ENCODE results near the gene PRF1. TPM values are rescaled to one million over a fixed set of nuclear protein-coding genes. Genes with fewer than 3 reads are reported as not detected.

The PRF1 gene
- total and polyA plus RNA-seq, 5 donors: 0.81 to 2.9 (median 1.3) TPM

GRCh38 chr10:70600512-70601395 is 1.8 kb downstream of the PRF1 start:
- DNase-seq (peak in 1 of 3 donors; percentile 57), ATAC-seq (no peak)
- H3K9me3 ChIP-seq (ENCODE audit: control insufficient read depth, low read length): no peaks in the 10 kb centered on the region
- no peaks in the 10 kb centered on the region for H3K27me3 ChIP-seq (ENCODE audit: control insufficient read depth, insufficient read depth)
- no peak overlapping the region for H3K27ac ChIP-seq (ENCODE audit: low read length)
- no peak overlapping the region for H3K4me3 ChIP-seq (ENCODE audit: low read length)
- H3K4me1 ChIP-seq (ENCODE audit: control insufficient read depth, insufficient read depth, low read length): no peaks in the 10 kb centered on the region
- 95% methylated on average over 24 of the region's 24 CpGs for whole genome bisulfite sequencing
- intact Hi-C loops (cut with DNase I): loop anchor here in 1 of 4 donors (10.0 kb wide), 1 partner anchor 54 kb away; no protein-coding TSS in a partner anchor

DNA sequence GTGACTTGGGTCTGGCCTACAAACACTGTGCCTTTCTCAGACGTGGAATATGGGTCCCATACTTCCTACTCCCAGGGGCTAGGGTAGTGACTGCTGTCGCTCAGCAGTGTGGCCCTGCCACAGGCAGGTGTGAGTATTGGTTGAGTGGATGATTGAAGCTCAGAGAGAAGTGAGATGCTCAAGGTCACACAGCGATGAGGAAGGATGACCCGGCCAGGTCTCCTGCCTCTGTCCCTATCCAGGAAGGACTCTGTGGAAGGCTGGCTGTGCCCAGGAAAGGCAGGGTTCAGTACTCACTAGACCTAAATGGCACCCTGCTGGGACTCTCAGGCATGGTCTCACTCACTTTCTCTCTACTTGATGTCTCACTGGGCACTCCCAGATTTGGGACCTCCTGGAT is 2.8 kb downstream of the PRF1 start:
- no peak for ATAC-seq
- no peak overlapping the region for H3K4me3 ChIP-seq (ENCODE audit: low read length)

GRCh38 chr10:70599319-70599718 is 3.2 kb downstream of the PRF1 start:
- WGBS: 97% methylated on average over 8 of the region's 8 CpGs
- Histone ChIP-seq H3K27me3 (ENCODE audit: control insufficient read depth, insufficient read depth) (no peaks in the 10 kb centered on the region), H3K9me3 (ENCODE audit: control insufficient read depth, low read length) (no peaks in the 10 kb centered on the region), H3K4me3 (ENCODE audit: low read length) (no peak overlapping the region), H3K27ac (ENCODE audit: low read length) (no peak overlapping the region), H3K4me1 (ENCODE audit: control insufficient read depth, insufficient read depth, low read length) (no peaks in the 10 kb centered on the region)
- no peak for DNase-seq
- ATAC-seq: no peak
- intact Hi-C loops (cut with DNase I): no loop called here

More for the DNA sequence above, 2.8 kb downstream of the PRF1 start:
- no peaks in the 10 kb centered on the region for H3K4me1 ChIP-seq (ENCODE audit: control insufficient read depth, insufficient read depth, low read length)
- DNase-seq: no peak
- H3K27me3 ChIP-seq (ENCODE audit: control insufficient read depth, insufficient read depth): no peaks in the 10 kb centered on the region
- intact Hi-C loops (cut with DNase I): loop anchor here in 1 of 4 donors (10.0 kb wide), 1 partner anchor 55 kb away; no protein-coding TSS in a partner anchor
- no peaks in the 10 kb centered on the region for H3K9me3 ChIP-seq (ENCODE audit: control insufficient read depth, low read length)
- WGBS: 98% methylated on average over 4 of the region's 4 CpGs
- no peak overlapping the region for H3K27ac ChIP-seq (ENCODE audit: low read length)

DNA sequence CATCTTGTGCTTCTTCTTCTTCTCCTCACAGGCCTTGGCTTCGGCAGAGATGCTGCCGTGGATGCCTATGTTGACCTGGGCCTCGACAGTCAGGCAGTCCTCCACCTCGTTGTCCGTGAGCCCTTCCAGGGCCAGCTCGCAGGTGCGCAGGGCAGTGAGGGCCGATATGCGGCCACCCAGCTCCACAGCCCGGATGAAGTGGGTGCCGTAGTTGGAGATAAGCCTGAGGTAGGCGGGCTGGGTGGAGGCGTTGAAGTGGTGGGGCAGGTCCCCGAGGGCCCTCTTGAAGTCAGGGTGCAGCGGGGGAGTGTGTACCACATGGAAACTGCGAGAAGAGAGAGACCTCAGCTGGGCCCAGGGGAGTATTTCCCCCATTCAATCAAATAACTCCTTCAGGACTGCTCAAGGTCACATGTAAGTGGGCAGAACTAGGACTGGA is 3.7 kb downstream of the PRF1 start:
- Histone ChIP-seq H3K9me3 (ENCODE audit: control insufficient read depth, low read length) (no peaks in the 10 kb centered on the region), H3K27me3 (ENCODE audit: control insufficient read depth, insufficient read depth) (no peaks in the 10 kb centered on the region), H3K4me1 (ENCODE audit: control insufficient read depth, insufficient read depth, low read length) (no peaks in the 10 kb centered on the region), H3K4me3 (ENCODE audit: low read length) (no peak overlapping the region), H3K27ac (ENCODE audit: low read length) (no peak overlapping the region)
- DNase-seq (peak in 1 of 3 donors; percentile 38), ATAC-seq (no peak)
- intact Hi-C loops (cut with DNase I): no loop called here
- 91% methylated on average over 16 of the region's 16 CpGs for WGBS

DNA sequence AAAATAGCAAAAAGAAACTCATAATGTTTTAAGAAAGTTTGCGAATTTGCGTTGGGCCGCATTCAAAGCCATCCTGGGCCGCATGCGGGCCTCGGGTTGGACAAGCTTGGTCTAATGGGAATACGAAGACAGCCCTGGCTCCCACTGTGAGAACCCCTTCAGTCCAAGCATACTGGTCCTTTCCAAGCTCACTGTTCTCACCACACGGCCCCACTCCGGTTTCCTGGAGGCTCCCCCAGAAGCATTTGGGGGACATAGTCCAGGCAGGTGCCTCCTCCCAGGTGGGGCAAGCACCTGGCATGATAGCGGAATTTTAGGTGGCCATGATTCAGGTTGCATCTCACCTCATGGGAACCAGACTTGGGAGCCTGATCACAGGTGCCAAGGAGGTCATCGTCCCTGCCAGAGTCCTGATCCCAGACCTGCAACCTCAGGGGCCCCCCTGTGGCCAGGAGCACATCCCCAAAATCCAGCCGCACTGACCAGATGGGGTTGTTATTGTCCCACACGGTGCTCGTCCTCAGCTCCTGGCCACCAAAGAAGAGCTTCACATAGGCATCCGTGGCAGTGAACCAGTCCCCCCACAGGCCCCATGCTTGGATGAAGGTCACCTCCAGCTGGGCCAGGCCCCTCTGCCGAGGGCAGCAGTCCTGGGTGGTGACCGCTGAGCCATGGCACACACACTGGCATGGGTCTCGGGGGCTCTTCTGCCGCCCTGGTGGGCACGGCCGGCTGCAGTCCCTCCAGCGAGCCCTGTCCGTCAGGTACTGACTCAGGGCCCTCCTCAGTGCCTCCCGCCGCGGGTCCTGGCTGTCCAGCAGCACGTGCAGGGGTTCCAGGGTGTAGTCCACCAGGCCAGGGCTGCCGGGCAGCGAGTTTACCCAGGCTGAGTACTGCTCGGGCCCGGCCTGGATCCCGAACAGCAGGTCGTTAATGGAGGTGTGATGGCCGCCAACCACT is 4.4 kb downstream of the PRF1 start:
- intact Hi-C loops (cut with DNase I): no loop called here
- no peak overlapping the region for H3K27ac ChIP-seq (ENCODE audit: low read length)
- H3K27me3 ChIP-seq (ENCODE audit: control insufficient read depth, insufficient read depth): no peaks in the 10 kb centered on the region
- DNase-seq (peak in 1 of 3 donors; percentile 25), ATAC-seq (no peak)
- H3K4me3 ChIP-seq (ENCODE audit: low read length): no peak overlapping the region
- no peaks in the 10 kb centered on the region for H3K9me3 ChIP-seq (ENCODE audit: control insufficient read depth, low read length)
- WGBS: 93% methylated on average over 34 of the region's 34 CpGs
- H3K4me1 ChIP-seq (ENCODE audit: control insufficient read depth, insufficient read depth, low read length): no peaks in the 10 kb centered on the region

DNA sequence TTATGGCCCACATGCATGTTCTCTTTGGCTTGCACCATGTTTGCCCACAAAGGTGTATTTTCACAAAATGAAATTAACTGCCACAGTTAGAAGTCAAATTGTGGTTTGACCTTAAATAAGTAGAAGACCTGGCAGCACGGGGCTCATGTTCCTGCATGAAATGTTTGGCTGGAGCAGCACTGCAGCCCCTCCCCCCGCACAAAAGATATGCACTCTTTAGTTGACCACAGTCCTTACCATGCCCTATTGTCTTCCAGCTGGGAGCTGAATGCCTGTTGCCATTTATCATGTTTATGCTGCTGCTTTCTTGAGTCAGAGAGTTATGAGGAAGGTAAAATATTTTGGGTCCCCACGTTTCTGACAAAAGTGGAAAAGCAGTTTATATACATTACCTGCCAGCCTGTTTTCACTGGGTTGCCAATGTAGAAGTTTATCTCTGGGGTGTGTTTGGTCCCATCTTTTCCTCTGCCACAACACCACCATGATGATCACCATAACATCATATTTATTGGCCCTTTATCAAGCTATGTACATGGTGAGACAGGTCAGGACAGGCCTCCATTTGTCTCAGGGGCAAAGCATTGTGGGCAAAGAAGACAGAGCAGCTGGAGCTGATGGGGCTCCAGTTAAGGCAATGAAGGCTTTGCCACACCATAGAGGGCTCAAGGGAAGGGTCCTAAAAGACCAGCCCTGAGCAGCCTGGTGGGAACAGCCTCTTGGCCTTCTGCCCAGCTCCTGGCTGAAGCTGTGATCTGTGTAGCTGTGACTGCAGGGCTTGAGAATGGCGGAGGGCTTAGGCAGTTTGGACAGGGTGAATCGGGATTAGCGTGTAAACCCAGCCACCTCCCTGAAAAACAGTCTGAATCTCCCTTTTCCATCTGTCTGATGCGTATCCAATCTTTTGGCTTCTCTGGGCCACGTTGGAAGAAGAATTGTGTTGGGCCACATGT is 5.4 kb downstream of the PRF1 start:
- Histone ChIP-seq H3K27me3 (ENCODE audit: control insufficient read depth, insufficient read depth) (no peaks in the 10 kb centered on the region), H3K9me3 (ENCODE audit: control insufficient read depth, low read length) (no peaks in the 10 kb centered on the region), H3K4me1 (ENCODE audit: control insufficient read depth, insufficient read depth, low read length) (no peaks in the 10 kb centered on the region), H3K27ac (ENCODE audit: low read length) (no peak overlapping the region), H3K4me3 (ENCODE audit: low read length) (no peak overlapping the region)
- intact Hi-C loops (cut with DNase I): no loop called here
- peak in 2 of 3 donors; percentile 23 to 54 for DNase-seq
- no peak for ATAC-seq
- 80% methylated on average over 8 of the region's 8 CpGs for WGBS

DNA sequence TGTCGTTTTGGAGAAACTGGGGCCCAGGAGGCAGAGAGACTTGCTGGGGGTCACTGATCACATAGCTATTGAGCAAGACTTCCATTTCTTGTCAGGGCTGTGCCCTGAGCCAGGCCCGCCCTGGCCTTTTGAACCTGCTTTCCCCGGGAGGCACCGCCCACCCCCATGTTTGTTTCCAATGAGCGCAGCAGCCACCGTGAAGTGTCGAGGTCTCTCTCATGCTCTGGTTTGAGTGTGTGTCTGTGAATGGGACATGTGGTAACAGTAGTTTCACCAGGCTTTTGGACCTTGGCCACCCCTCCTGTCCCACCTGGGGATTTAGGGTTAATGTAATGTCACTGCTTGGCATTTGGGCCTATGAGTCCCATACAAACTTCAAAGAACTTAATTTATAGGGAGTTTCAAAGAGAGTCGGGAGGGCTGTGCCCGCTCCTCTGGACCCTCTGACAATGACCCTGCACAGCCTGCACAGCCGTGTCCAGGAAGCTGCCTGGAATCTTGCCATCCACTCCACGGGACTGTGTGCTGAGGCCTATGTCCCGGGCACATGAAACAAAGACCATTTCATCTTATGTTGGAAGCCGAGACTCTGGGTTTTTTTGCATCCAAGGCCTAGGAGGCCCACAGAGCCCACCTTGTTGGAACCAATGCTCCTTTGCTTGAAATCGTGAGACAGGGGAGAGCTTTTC is 6.3 kb downstream of the PRF1 start:
- Histone ChIP-seq H3K4me1 (ENCODE audit: control insufficient read depth, insufficient read depth, low read length) (no peaks in the 10 kb centered on the region), H3K27ac (ENCODE audit: low read length) (no peak overlapping the region), H3K4me3 (ENCODE audit: low read length) (no peak overlapping the region), H3K9me3 (ENCODE audit: control insufficient read depth, low read length) (no peaks in the 10 kb centered on the region), H3K27me3 (ENCODE audit: control insufficient read depth, insufficient read depth) (no peaks in the 10 kb centered on the region)
- intact Hi-C loops (cut with DNase I): no loop called here
- DNase-seq (peak in 2 of 3 donors; percentile 34 to 58), ATAC-seq (peak in 1 of 2 donors; percentile 63)
- 61% methylated on average over 14 of the region's 14 CpGs for WGBS

- Histone ChIP-seq H3K4me3 (ENCODE audit: low read length) (no peak overlapping the region), H3K27ac (ENCODE audit: low read length) (no peak overlapping the region), H3K27me3 (ENCODE audit: control insufficient read depth, insufficient read depth) (no peaks in the 10 kb centered on the region), H3K9me3 (ENCODE audit: control insufficient read depth, low read length) (no peaks in the 10 kb centered on the region), H3K4me1 (ENCODE audit: control insufficient read depth, insufficient read depth, low read length) (no peaks in the 10 kb centered on the region)
- WGBS: 82% methylated on average over 5 of the region's 5 CpGs
- intact Hi-C loops (cut with DNase I): no loop called here
- DNase-seq (no peak), ATAC-seq (no peak)
Measured at GRCh38 chr10:70595566-70596016, 7.0 kb downstream of the PRF1 start.

- intact Hi-C loops (cut with DNase I): no loop called here
- ATAC-seq: no peak
- Histone ChIP-seq H3K27me3 (ENCODE audit: control insufficient read depth, insufficient read depth) (no peaks in the 10 kb centered on the region), H3K27ac (ENCODE audit: low read length) (no peak overlapping the region), H3K9me3 (ENCODE audit: control insufficient read depth, low read length) (no peaks in the 10 kb centered on the region), H3K4me1 (ENCODE audit: control insufficient read depth, insufficient read depth, low read length) (peaks cover 4% of the 10 kb centered on the region), H3K4me3 (ENCODE audit: low read length) (no peak overlapping the region)
- WGBS: 72% methylated on average over 3 of the region's 3 CpGs
- DNase-seq: no peak
Measured at GRCh38 chr10:70594161-70594560, 8.4 kb downstream of the PRF1 start.

DNA sequence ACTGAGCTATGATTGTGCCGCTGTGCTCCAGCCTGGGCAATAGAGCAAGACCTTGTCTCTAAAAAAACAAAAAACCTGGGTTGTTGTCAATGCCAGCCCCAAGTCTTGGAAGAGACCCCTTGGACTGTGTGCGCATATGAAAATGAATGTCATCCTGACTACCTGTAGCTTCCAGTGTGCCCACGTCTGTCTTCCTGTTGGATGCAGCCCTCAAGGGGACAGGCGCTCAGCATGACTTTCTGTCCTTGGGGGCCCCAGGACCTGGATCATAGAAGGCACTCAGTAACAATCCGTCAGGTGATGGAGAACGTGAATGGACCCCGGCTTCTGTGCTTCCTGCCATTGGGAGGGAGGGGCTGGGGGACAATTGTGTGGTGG is 9.0 kb downstream of the PRF1 start:
- Histone ChIP-seq H3K4me1 (ENCODE audit: control insufficient read depth, insufficient read depth, low read length) (peaks cover 8% of the 10 kb centered on the region), H3K9me3 (ENCODE audit: control insufficient read depth, low read length) (no peaks in the 10 kb centered on the region), H3K4me3 (ENCODE audit: low read length) (no peak overlapping the region), H3K27ac (ENCODE audit: low read length) (no peak overlapping the region), H3K27me3 (ENCODE audit: control insufficient read depth, insufficient read depth) (no peaks in the 10 kb centered on the region)
- intact Hi-C loops (cut with DNase I): no loop called here
- 81% methylated on average over 7 of the region's 7 CpGs for WGBS
- no peak for DNase-seq
- no peak for ATAC-seq
